Neural cell (in vitro differentiated cells): ENCODE measurements around the gene PKP3. TPM values are rescaled to one million over a fixed set of nuclear protein-coding genes. Genes with fewer than 3 reads are reported as not detected.

Experiments used
- H2AFZ ChIP-seq: fragments of 200-600, 300-800 bp; sonication (generic), shearing (Covaris generic); 2 replicates; pipeline ENCODE4 v1.6.0; 2014; ENCODE audit warnings: low read depth, mild to moderate bottlenecking, antibody characterized with exemption, low read length, moderate library complexity
- H3F3A ChIP-seq: fragments of 200-600 bp; shearing (Covaris generic); 2 replicates; pipeline ENCODE4 v1.6.1; 2016; ENCODE audit warnings: mild to moderate bottlenecking, moderate library complexity, mixed read lengths, antibody characterized with exemption, low read length; ENCODE audit not compliant: insufficient read depth, poor library complexity, severe bottlenecking
- H3K27ac ChIP-seq: fragments of 200-600, 300-800 bp; sonication (generic), shearing (Covaris generic); 2 replicates; pipeline ENCODE4 v1.5.1; 2014; ENCODE audit warnings: mild to moderate bottlenecking, low read length, moderate library complexity
- H3K27me3 ChIP-seq: fragments of 300-800, 200-600 bp; sonication (generic), shearing (Covaris generic); 2 replicates; pipeline ENCODE4 v1.6.0; 2014; ENCODE audit warnings: mild to moderate bottlenecking, low read depth, low read length, moderate library complexity; ENCODE audit not compliant: insufficient read depth
- H3K36me3 ChIP-seq: fragments of 300-800, 200-600 bp; sonication (generic), shearing (Covaris generic); 2 replicates; pipeline ENCODE4 v1.5.1; 2014; ENCODE audit warnings: mild to moderate bottlenecking, antibody characterized with exemption, low read length, moderate library complexity; ENCODE audit not compliant: insufficient read depth
- H3K4me2 ChIP-seq: fragments of 300-800, 200-600 bp; sonication (generic), shearing (Covaris generic); 2 replicates; pipeline ENCODE4 v1.6.0; 2014; ENCODE audit warnings: mild to moderate bottlenecking, low read length
- H3K4me3 ChIP-seq: fragments of 300-800, 200-600 bp; sonication (generic), shearing (Covaris generic); 2 replicates; pipeline ENCODE4 v1.5.1; 2014; ENCODE audit warnings: mild to moderate bottlenecking, low read length, moderate library complexity
- H3K79me2 ChIP-seq: fragments of 200-600 bp; shearing (Covaris generic); replicated peaks from 2 replicates; pipeline ENCODE4 v1.6.0; 2014; ENCODE audit warnings: mild to moderate bottlenecking, low read length, moderate library complexity; ENCODE audit not compliant: insufficient read depth
- H3K9ac ChIP-seq: fragments of 300-800, 200-600 bp; sonication (generic), shearing (Covaris generic); 2 replicates; pipeline ENCODE4 v1.6.1; 2016; ENCODE audit warnings: mild to moderate bottlenecking, low read length, mixed read lengths
- H3K9me2 ChIP-seq: fragments of 200-600 bp; shearing (Covaris generic); 2 replicates; pipeline ENCODE4 v1.6.1; 2016; ENCODE audit warnings: mild to moderate bottlenecking, low read length, mixed read lengths; ENCODE audit not compliant: insufficient read depth
- H3K9me3 ChIP-seq: fragments of 200-600, 300-800 bp; sonication (generic), shearing (Covaris generic); 2 replicates; pipeline ENCODE4 v1.6.1; 2016; ENCODE audit warnings: mild to moderate bottlenecking, mixed run types, low read length, moderate library complexity, mixed read lengths
- H4K20me1 ChIP-seq: fragments of 200-600 bp; shearing (Covaris generic); 2 replicates; pipeline ENCODE4 v1.6.1; 2016; ENCODE audit warnings: mild to moderate bottlenecking, mixed run types; ENCODE audit not compliant: insufficient read depth
- CTCF ChIP-seq: fragments of 450-650 bp; IDR thresholded peaks from 2 replicates; pipeline ENCODE4 v1.5.1; 2014; ENCODE audit warnings: antibody characterized with exemption, mild to moderate bottlenecking, moderate library complexity; ENCODE audit not compliant: poor library complexity, severe bottlenecking
- EP300 ChIP-seq: fragments of 450-650 bp; conservative IDR thresholded peaks from 2 replicates; pipeline ENCODE4 v1.6.1; 2014; ENCODE audit warnings: antibody characterized with exemption, mild to moderate bottlenecking, moderate library complexity; ENCODE audit not compliant: poor library complexity, severe bottlenecking
- EZH2 ChIP-seq: fragments of 200-600, 300-800 bp; shearing (Covaris generic), sonication (generic); IDR thresholded peaks from 2 replicates; pipeline ENCODE4 v1.6.1; 2014; ENCODE audit warnings: antibody characterized with exemption, low read length, borderline replicate concordance, mild to moderate bottlenecking; ENCODE audit not compliant: insufficient read depth, poor library complexity, severe bottlenecking
- MXI1 ChIP-seq: fragments of 450-650 bp; conservative IDR thresholded peaks from 2 replicates; pipeline ENCODE4 v1.6.1; 2014; ENCODE audit warnings: antibody characterized with exemption, mild to moderate bottlenecking; ENCODE audit not compliant: poor library complexity, severe bottlenecking
- RAD21 ChIP-seq: fragments of 450-650 bp; conservative IDR thresholded peaks from 2 replicates; pipeline ENCODE4 v1.6.1; 2014; ENCODE audit warnings: antibody characterized with exemption, mild to moderate bottlenecking, moderate library complexity
- REST ChIP-seq: IDR thresholded peaks from 2 replicates; pipeline ENCODE4 v1.6.1; 2012; ENCODE audit warnings: borderline replicate concordance
- SMC3 ChIP-seq: fragments of 450-650 bp; conservative IDR thresholded peaks from 2 replicates; pipeline ENCODE4 v1.6.1; 2014; ENCODE audit warnings: antibody characterized with exemption, mild to moderate bottlenecking, moderate library complexity; ENCODE audit not compliant: poor library complexity
- TAF1 ChIP-seq: IDR thresholded peaks from 2 replicates; pipeline ENCODE4 v1.6.1; 2012; ENCODE audit warnings: low read depth
- polyA plus RNA-seq: library from polyadenylated mRNA; depleted of rRNA; stranded (reverse); fragments of >200 nt; gene quantifications from 2 replicates; pipeline ENCODE4 v1.2.3, GENCODE V29; 2014

PKP3 gene
- polyA plus RNA-seq, 1 donor from 2014 or later: not detected

DNA sequence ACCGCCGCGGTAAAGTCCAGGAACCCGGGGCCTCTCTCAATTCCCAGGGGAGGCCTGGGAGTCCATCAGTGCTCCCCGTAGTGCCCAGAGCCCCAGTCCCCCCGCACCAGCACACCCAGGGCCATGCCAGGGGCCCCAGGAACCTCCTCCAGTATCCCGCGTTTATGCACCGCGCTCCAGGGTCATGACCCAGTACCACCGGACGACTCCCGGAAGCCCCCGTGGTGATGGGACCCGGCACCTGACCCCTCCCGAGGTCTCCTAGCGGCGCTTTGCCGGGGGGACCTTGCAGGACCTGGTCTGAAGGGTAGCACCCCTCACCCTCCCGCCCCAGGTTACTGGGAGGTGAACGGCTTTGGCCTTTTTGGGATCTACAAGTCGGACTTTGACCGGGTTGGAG lies 13.5 kb upstream of the PKP3 start:
- Histone ChIP-seq H3K36me3 (peaks cover 4% of the 10 kb centered on the region), H3K27me3 (no peaks in the 10 kb centered on the region)

DNA sequence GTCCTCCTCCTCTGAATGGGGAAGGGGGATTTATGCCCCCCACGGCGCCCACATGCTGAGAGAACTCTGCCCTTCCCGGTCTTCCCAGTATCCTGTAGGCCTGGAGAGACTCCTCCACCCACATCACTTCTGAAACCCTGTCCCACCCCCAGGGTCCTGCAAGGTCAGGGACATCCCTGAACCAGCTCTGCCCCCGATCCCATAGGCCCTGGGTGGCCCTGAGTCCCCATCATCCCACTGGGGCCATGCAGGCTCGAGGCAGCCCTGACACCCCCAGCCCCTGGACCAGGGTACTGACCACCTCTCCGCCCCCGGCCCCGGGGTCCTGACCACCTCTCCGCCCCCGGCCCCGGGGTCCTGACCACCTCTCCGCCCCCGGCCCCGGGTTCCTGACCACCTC lies 13.0 kb upstream of the PKP3 start:
- Histone ChIP-seq H3K9me3 (peaks cover 6% of the 10 kb centered on the region), H3F3A (no peaks in the 10 kb centered on the region), H3K4me3 (no peak overlapping the region), H3K79me2 (no peaks in the 10 kb centered on the region), H3K9me2 (no peaks in the 10 kb centered on the region), H3K9ac (no peak overlapping the region), H3K27me3 (no peaks in the 10 kb centered on the region), H3K36me3 (no peaks in the 10 kb centered on the region), H3K4me2 (no peak overlapping the region), H2AFZ (no peak overlapping the region), H4K20me1 (no peaks in the 10 kb centered on the region), H3K27ac (no peak overlapping the region)
- no peak for TF ChIP-seq SMC3
- TF ChIP-seq EP300: no peak
- TF ChIP-seq REST: no peak
- no peak for TF ChIP-seq RAD21
- TF ChIP-seq CTCF: no peak
- no peak for TF ChIP-seq EZH2
- no peak for TF ChIP-seq MXI1

More for the DNA sequence above, 13.5 kb upstream of the PKP3 start:
- Histone ChIP-seq H3F3A (no peaks in the 10 kb centered on the region), H3K4me3 (no peak overlapping the region), H3K27ac (no peak overlapping the region), H3K4me2 (no peak overlapping the region), H3K9me3 (peaks cover 6% of the 10 kb centered on the region), H4K20me1 (no peaks in the 10 kb centered on the region), H3K9ac (no peak overlapping the region), H3K9me2 (no peaks in the 10 kb centered on the region), H3K79me2 (no peaks in the 10 kb centered on the region), H2AFZ (no peak overlapping the region)
- TF ChIP-seq EP300 (no peak), RAD21 (no peak), SMC3 (no peak), REST (no peak), CTCF (no peak), TAF1 (no peak), MXI1 (no peak)
